WTC11 (cell line): ENCODE data around the gene CXCL12. TPM values are rescaled to one million over a fixed set of nuclear protein-coding genes. Genes with fewer than 3 reads are reported as not detected.

Source experiments
- ATAC-seq: fragments of 200-7000 bp; cut with Tn5 transposase; 2 replicates; pipeline ENCODE4 v1.10.0; 2021; ENCODE audit warnings: mild to moderate bottlenecking, moderate library complexity
- CTCF ChIA-PET: fragments of 300-600 bp; sonication (Branson Sonifier 250); formaldehyde crosslinking; loops from one replicate; lab custom pipeline; 2021; ENCODE audit warnings: antibody characterized with exemption; lab: Charles Lee
- POLR2A ChIA-PET: fragments of 350-600 bp; sonication (Branson Sonifier 250); formaldehyde crosslinking; loops from one replicate; lab custom pipeline; 2021; ENCODE audit warnings: antibody characterized with exemption; lab: Charles Lee
- DNase-seq: peaks from one replicate; pipeline ENCODE4 v3.0.0; 2021; ENCODE audit warnings: low spot score
- H3K27ac Mint-ChIP-seq: 2 replicates; pipeline ENCODE4 v1.8.0; 2021; ENCODE audit warnings: mixed read lengths
- H3K27me3 Mint-ChIP-seq: 2 replicates; pipeline ENCODE4 v1.8.0; 2021; ENCODE audit warnings: low read depth, mild to moderate bottlenecking, moderate library complexity, mixed read lengths
- H3K36me3 Mint-ChIP-seq: 2 replicates; pipeline ENCODE4 v1.8.0; 2021; ENCODE audit warnings: mixed read lengths
- H3K4me1 Mint-ChIP-seq: 2 replicates; pipeline ENCODE4 v1.8.0; 2022; ENCODE audit warnings: mixed read lengths
- H3K4me3 Mint-ChIP-seq: 2 replicates; pipeline ENCODE4 v1.8.0; 2021; ENCODE audit warnings: mild to moderate bottlenecking, moderate library complexity, mixed read lengths
- H3K9me3 Mint-ChIP-seq: 2 replicates; pipeline ENCODE4 v1.8.0; 2021; ENCODE audit warnings: mixed read lengths
- ATF1 ChIP-seq: sonication (generic); formaldehyde crosslinking; IDR thresholded peaks from 2 replicates; pipeline ENCODE4 v1.8.1; 2023; ENCODE audit warnings: mild to moderate bottlenecking, moderate library complexity, missing genetic modification reagents
- ELF4 ChIP-seq: sonication (generic); formaldehyde crosslinking; IDR thresholded peaks from 2 replicates; pipeline ENCODE4 v1.8.1; 2022; ENCODE audit warnings: low read depth, mild to moderate bottlenecking, moderate library complexity, missing genetic modification reagents
- EMX1 ChIP-seq: fragments of 250-450 bp; sonication (Bioruptor Pico); IDR thresholded peaks from 2 replicates; pipeline ENCODE4 v1.8.0; 2021; ENCODE audit warnings: mild to moderate bottlenecking
- NFATC4 ChIP-seq: fragments of 250-450 bp; sonication (Bioruptor Pico); IDR thresholded peaks from 2 replicates; pipeline ENCODE4 v1.9.0; 2021; ENCODE audit warnings: mild to moderate bottlenecking
- NFE2L1 ChIP-seq: sonication (generic); formaldehyde crosslinking; IDR thresholded peaks from 2 replicates; pipeline ENCODE4 v1.8.1; 2023; ENCODE audit warnings: missing genetic modification reagents
- OVOL2 ChIP-seq: fragments of 250-450 bp; sonication (Bioruptor Pico); IDR thresholded peaks from 2 replicates; pipeline ENCODE4 v1.9.0; 2021; ENCODE audit warnings: mild to moderate bottlenecking, borderline replicate concordance
- SMAD3 ChIP-seq: sonication (generic); formaldehyde crosslinking; IDR thresholded peaks from 2 replicates; pipeline ENCODE4 v1.8.0; 2022; ENCODE audit warnings: missing genetic modification reagents, mild to moderate bottlenecking, borderline replicate concordance
- SMAD4 ChIP-seq: sonication (generic); formaldehyde crosslinking; IDR thresholded peaks from 2 replicates; pipeline ENCODE4 v1.8.0; 2022; ENCODE audit warnings: mild to moderate bottlenecking, missing genetic modification reagents
- SOX15 ChIP-seq: fragments of 250-450 bp; sonication (Bioruptor Pico); IDR thresholded peaks from 2 replicates; pipeline ENCODE4 v1.9.0; 2021; ENCODE audit warnings: mild to moderate bottlenecking
- ZBTB21 ChIP-seq: sonication (generic); formaldehyde crosslinking; IDR thresholded peaks from 2 replicates; pipeline ENCODE4 v1.8.1; 2023; ENCODE audit warnings: mild to moderate bottlenecking, missing genetic modification reagents, borderline replicate concordance
- ZNF121 ChIP-seq: sonication (generic); formaldehyde crosslinking; IDR thresholded peaks from 2 replicates; pipeline ENCODE4 v1.8.0; 2023; ENCODE audit warnings: missing genetic modification reagents
- ZNF671 ChIP-seq: fragments of 250-450 bp; sonication (Bioruptor Pico); IDR thresholded peaks from 2 replicates; pipeline ENCODE4 v1.8.0; 2021; ENCODE audit warnings: mild to moderate bottlenecking
- total RNA-seq: library from RNA; stranded (reverse); gene quantifications from 3 replicates; pipeline ENCODE4 v1.2.3, GENCODE V29; 2021
- TF ChIP-seq, protein P1 (sequence below): sonication (generic); formaldehyde crosslinking; IDR thresholded peaks from 2 replicates; pipeline ENCODE4 v1.8.1; 2023; ENCODE audit warnings: mild to moderate bottlenecking, moderate library complexity, missing genetic modification reagents
- TF ChIP-seq, protein P2 (sequence below): fragments of 250-450 bp; sonication (Bioruptor Pico); IDR thresholded peaks from 2 replicates; pipeline ENCODE4 v1.8.0; 2021; ENCODE audit warnings: mild to moderate bottlenecking
- TF ChIP-seq, protein P3 (sequence below): sonication (generic); formaldehyde crosslinking; IDR thresholded peaks from 2 replicates; pipeline ENCODE4 v1.8.1; 2023; ENCODE audit warnings: mild to moderate bottlenecking, missing genetic modification reagents, moderate library complexity
- TF ChIP-seq, protein P4 (sequence below): sonication (generic); formaldehyde crosslinking; IDR thresholded peaks from 2 replicates; pipeline ENCODE4 v1.8.1; 2022; ENCODE audit warnings: mild to moderate bottlenecking, moderate library complexity, missing genetic modification reagents
- TF ChIP-seq, protein P5 (sequence below): sonication (generic); formaldehyde crosslinking; IDR thresholded peaks from 2 replicates; pipeline ENCODE4 v1.8.1; 2022; ENCODE audit warnings: mild to moderate bottlenecking, missing genetic modification reagents, moderate library complexity, borderline replicate concordance
- TF ChIP-seq, protein P6 (sequence below): fragments of 250-450 bp; sonication (Bioruptor Pico); IDR thresholded peaks from 2 replicates; pipeline ENCODE4 v1.9.0; 2021; ENCODE audit warnings: moderate library complexity, mild to moderate bottlenecking, inconsistent platforms, borderline replicate concordance
- TF ChIP-seq, protein P7 (sequence below): fragments of 250-450 bp; sonication (Bioruptor Pico); conservative IDR thresholded peaks from 2 replicates; pipeline ENCODE4 v1.9.0; 2021; ENCODE audit warnings: mild to moderate bottlenecking
- TF ChIP-seq, protein P8 (sequence below): sonication (generic); formaldehyde crosslinking; IDR thresholded peaks from 2 replicates; pipeline ENCODE4 v1.8.1; 2022; ENCODE audit warnings: low read depth, missing genetic modification reagents, borderline replicate concordance

CXCL12 gene
- total RNA-seq, 1 experiment from 2014 or later, result 52.4 TPM

DNA sequence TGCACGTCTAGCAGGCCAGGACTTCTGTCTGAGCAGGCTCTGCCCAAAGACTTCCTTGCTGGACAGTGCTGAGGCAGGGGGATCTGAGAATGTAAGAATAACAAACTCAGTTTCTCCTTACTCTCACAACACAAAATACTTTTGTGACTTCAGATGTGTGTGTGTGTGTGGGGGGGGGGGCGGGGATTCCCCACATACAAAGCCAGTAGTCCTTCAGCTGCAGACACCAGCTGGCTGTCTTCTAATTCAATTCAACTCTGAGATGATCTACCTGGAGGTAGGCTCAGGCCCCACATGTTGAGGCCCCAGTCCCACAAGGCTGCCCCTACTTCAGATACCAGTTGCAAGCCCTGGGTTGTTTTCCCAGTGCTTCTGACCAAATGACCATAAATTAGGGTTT is 4.7 kb upstream of the CXCL12 start:
- POLR2A ChIA-PET, result no interaction called here
- Mint-ChIP-seq H3K27me3 (peaks cover 22% of the 10 kb centered on the region), H3K9me3 (no peaks in the 10 kb centered on the region), H3K4me1 (peaks cover 8% of the 10 kb centered on the region), H3K4me3 (no peak overlapping the region), H3K27ac (no peak overlapping the region), H3K36me3 (no peaks in the 10 kb centered on the region)
- CTCF ChIA-PET, result interaction anchor here (0.6 to 1.3 kb wide), 3 partner anchors 9 to 604 kb away, joined by 3 to 6 read pairs (median 3); no protein-coding TSS in a partner anchor
- ATAC-seq (no peak), DNase-seq (no peak)
- TF ChIP-seq, protein P1, sequence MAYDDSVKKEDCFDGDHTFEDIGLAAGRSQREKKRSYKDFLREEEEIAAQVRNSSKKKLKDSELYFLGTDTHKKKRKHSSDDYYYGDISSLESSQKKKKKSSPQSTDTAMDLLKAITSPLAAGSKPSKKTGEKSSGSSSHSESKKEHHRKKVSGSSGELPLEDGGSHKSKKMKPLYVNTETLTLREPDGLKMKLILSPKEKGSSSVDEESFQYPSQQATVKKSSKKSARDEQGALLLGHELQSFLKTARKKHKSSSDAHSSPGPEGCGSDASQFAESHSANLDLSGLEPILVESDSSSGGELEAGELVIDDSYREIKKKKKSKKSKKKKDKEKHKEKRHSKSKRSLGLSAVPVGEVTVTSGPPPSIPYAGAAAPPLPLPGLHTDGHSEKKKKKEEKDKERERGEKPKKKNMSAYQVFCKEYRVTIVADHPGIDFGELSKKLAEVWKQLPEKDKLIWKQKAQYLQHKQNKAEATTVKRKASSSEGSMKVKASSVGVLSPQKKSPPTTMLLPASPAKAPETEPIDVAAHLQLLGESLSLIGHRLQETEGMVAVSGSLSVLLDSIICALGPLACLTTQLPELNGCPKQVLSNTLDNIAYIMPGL, result no peak

DNA sequence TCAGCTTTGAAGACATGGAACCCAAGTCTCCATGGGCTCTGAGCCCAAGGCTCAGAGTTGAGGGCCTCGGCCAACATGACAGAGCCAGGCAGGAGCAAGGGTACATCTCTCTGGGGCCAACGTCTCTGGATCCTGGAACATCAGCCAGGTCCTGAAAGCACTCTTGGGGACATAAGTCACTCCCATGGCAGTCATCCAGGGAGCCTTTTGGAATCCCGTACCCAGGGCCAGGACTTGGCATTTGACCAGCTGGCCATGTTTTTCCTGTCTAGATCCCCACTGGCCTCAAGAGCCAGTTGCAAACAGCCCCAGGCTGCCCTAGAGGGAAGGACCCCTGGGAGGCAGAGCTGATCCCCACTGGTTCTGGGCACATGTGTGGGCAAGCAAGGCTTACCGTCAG is 4.3 kb upstream of the CXCL12 start:
- H3K4me1 Mint-ChIP-seq, result peaks cover 8% of the 10 kb centered on the region

DNA sequence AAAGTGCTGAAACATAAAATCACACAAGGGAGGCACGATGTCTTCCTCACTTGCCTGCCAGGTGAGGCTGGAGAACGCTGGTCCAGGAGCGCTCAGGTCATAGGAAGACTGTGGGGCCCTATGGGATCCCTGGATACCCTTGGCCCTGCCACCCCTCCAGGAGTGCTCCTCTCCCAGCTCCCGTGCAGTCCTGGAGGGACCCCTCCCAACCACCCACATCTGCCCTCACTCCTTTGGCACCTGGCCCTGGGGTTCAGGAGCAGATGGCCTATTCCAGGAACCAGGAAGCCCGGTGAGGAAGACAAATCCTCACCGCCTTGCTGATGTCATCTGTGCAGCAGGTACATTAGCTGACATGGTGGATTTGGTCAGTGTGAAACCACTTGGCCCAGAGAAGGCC is 3.7 kb upstream of the CXCL12 start:
- H3K27me3 Mint-ChIP-seq, result peaks cover 23% of the 10 kb centered on the region
- ATAC-seq, result no peak
- peaks cover 10% of the 10 kb centered on the region for H3K4me1 Mint-ChIP-seq
- no peak overlapping the region for H3K27ac Mint-ChIP-seq
- no peaks in the 10 kb centered on the region for H3K9me3 Mint-ChIP-seq
- H3K4me3 Mint-ChIP-seq, result no peak overlapping the region
- no peak for TF ChIP-seq ZNF121
- TF ChIP-seq ATF1 (CRISPR knock-in tag), result no peak
- TF ChIP-seq ZNF671 (CRISPR knock-in tag), result no peak
- TF ChIP-seq, protein P2, sequence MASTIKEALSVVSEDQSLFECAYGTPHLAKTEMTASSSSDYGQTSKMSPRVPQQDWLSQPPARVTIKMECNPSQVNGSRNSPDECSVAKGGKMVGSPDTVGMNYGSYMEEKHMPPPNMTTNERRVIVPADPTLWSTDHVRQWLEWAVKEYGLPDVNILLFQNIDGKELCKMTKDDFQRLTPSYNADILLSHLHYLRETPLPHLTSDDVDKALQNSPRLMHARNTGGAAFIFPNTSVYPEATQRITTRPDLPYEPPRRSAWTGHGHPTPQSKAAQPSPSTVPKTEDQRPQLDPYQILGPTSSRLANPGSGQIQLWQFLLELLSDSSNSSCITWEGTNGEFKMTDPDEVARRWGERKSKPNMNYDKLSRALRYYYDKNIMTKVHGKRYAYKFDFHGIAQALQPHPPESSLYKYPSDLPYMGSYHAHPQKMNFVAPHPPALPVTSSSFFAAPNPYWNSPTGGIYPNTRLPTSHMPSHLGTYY (CRISPR knock-in tag), result no peak
- TF ChIP-seq, protein P3, sequence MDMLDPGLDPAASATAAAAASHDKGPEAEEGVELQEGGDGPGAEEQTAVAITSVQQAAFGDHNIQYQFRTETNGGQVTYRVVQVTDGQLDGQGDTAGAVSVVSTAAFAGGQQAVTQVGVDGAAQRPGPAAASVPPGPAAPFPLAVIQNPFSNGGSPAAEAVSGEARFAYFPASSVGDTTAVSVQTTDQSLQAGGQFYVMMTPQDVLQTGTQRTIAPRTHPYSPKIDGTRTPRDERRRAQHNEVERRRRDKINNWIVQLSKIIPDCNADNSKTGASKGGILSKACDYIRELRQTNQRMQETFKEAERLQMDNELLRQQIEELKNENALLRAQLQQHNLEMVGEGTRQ (CRISPR knock-in tag), result no peak
- TF ChIP-seq SMAD4 (CRISPR knock-in tag), result no peak
- TF ChIP-seq, protein P4, sequence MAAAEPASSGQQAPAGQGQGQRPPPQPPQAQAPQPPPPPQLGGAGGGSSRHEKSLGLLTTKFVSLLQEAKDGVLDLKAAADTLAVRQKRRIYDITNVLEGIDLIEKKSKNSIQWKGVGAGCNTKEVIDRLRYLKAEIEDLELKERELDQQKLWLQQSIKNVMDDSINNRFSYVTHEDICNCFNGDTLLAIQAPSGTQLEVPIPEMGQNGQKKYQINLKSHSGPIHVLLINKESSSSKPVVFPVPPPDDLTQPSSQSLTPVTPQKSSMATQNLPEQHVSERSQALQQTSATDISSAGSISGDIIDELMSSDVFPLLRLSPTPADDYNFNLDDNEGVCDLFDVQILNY (CRISPR knock-in tag), result no peak
- no peak for TF ChIP-seq OVOL2
- TF ChIP-seq, protein P5, sequence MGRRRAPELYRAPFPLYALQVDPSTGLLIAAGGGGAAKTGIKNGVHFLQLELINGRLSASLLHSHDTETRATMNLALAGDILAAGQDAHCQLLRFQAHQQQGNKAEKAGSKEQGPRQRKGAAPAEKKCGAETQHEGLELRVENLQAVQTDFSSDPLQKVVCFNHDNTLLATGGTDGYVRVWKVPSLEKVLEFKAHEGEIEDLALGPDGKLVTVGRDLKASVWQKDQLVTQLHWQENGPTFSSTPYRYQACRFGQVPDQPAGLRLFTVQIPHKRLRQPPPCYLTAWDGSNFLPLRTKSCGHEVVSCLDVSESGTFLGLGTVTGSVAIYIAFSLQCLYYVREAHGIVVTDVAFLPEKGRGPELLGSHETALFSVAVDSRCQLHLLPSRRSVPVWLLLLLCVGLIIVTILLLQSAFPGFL (CRISPR knock-in tag), result no peak
- TF ChIP-seq, protein P6, sequence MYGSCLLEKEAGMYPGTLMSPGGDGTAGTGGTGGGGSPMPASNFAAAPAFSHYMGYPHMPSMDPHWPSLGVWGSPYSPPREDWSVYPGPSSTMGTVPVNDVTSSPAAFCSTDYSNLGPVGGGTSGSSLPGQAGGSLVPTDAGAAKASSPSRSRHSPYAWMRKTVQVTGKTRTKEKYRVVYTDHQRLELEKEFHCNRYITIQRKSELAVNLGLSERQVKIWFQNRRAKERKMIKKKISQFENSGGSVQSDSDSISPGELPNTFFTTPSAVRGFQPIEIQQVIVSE, result no peak
- ChIA-PET CTCF (interaction anchor here (1.3 kb wide), 1 partner anchor 12 kb away, joined by 6 read pairs; no protein-coding TSS in a partner anchor), POLR2A (no interaction called here)
- H3K36me3 Mint-ChIP-seq, result no peaks in the 10 kb centered on the region
- no peak for DNase-seq

More for the DNA sequence above, 4.3 kb upstream of the CXCL12 start:
- H3K4me3 Mint-ChIP-seq, result no peak overlapping the region
- CTCF ChIA-PET, result interaction anchor here (1.1 to 1.3 kb wide), 2 partner anchors 10 to 11 kb away, joined by 3 to 6 read pairs; no protein-coding TSS in a partner anchor
- H3K27ac Mint-ChIP-seq, result no peak overlapping the region
- no peaks in the 10 kb centered on the region for H3K9me3 Mint-ChIP-seq
- no peak for ATAC-seq
- H3K36me3 Mint-ChIP-seq, result no peaks in the 10 kb centered on the region
- TF ChIP-seq NFATC4 (CRISPR knock-in tag) (no peak), NFE2L1 (CRISPR knock-in tag) (no peak), SMAD3 (CRISPR knock-in tag) (no peak), ELF4 (CRISPR knock-in tag) (no peak), SOX15 (CRISPR knock-in tag) (no peak), EMX1 (CRISPR knock-in tag) (no peak), ZBTB21 (CRISPR knock-in tag) (no peak)
- TF ChIP-seq, protein P7, sequence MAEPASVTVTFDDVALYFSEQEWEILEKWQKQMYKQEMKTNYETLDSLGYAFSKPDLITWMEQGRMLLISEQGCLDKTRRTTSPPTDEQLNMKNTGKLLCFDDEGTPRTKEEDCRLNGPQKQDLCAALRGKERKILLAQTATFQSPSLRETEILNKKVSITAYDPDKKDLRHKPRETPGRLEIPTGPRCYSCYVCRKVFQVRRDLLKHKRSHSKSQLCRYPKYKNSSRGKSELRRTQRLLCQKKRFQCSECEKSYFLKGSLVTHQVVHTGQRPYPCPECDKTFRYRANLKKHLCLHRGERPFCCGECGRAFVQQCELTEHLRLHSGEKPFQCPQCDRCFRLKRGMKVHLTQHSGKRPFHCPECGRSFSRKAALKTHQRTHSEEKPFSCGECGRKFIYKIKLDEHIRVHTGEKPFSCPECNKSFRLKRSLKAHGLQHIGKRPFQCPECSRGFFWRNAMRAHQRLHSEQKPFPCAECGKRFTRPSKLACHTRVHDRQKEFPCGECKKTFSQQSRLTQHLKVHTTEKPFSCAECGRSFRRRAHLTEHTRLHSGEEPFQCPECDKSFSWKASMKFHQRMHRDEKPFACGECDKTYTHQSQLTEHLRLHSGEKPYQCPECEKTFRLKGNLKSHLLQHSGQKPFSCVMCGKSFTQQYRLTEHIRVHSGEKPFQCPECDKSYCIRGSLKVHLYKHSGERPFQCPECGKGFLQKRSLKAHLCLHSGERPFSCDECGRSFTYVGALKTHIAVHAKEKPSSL (CRISPR knock-in tag), result no peak
- TF ChIP-seq, protein P8, sequence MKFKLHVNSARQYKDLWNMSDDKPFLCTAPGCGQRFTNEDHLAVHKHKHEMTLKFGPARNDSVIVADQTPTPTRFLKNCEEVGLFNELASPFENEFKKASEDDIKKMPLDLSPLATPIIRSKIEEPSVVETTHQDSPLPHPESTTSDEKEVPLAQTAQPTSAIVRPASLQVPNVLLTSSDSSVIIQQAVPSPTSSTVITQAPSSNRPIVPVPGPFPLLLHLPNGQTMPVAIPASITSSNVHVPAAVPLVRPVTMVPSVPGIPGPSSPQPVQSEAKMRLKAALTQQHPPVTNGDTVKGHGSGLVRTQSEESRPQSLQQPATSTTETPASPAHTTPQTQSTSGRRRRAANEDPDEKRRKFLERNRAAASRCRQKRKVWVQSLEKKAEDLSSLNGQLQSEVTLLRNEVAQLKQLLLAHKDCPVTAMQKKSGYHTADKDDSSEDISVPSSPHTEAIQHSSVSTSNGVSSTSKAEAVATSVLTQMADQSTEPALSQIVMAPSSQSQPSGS (CRISPR knock-in tag), result no peak
- TF ChIP-seq, all 79 proteins: peak for 0
- H3K27me3 Mint-ChIP-seq, result peaks cover 21% of the 10 kb centered on the region
- DNase-seq, result no peak
- POLR2A ChIA-PET, result no interaction called here
